Fibroblast of mammary gland (primary cell): Measurements from ENCODE around the gene HS3ST2.

Experiments
- DNase-seq: peaks from one replicate; pipeline ENCODE4 v3.0.0-alpha.2; 2010; ENCODE audit warnings: low read depth
- H3K4me3 ChIP-seq: 2 replicates; pipeline ENCODE4 v1.5.1; 2011; ENCODE audit warnings: low read depth, mild to moderate bottlenecking, low read length, moderate library complexity; ENCODE audit not compliant: control insufficient read depth
- CTCF ChIP-seq: conservative IDR thresholded peaks from 2 replicates; pipeline ENCODE4 v1.5.1; 2011; ENCODE audit warnings: low read depth, low read length, inconsistent platforms; ENCODE audit not compliant: control insufficient read depth, insufficient read depth

Gene HS3ST2

GRCh38 chr16:22955461-22956070 lies 141.6 kb downstream of the HS3ST2 start:
- DNase-seq, result no peak
- H3K4me3 ChIP-seq, result no peak overlapping the region
- no peak for TF ChIP-seq CTCF

GRCh38 chr16:22961206-22961605 lies 147.2 kb downstream of the HS3ST2 start:
- H3K4me3 ChIP-seq, result no peak overlapping the region

DNA sequence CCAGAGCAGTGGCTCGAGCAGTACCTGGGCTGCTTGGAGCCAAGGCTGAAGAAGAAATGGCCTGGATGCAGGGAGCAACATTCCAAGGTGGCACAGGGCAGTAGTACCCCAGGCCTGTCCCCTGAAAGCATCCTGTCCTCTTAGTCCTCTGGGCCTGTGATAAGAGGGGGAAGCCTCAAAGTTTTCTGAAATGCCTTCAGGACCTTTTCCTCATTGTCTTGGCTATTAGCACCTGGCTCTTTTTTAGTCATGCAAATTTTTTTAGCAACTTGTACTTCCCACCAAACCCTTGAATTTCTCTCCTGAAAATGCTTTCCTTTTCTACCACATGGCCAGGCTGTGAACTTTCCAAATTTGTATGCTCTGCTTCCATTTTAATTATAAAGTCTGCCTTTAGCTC lies 148.9 kb downstream of the HS3ST2 start:
- no peak for TF ChIP-seq CTCF
- no peak overlapping the region for H3K4me3 ChIP-seq
- DNase-seq, result no peak

More at GRCh38 chr16:22961206-22961605, 147.2 kb downstream of the HS3ST2 start:
- no peak for TF ChIP-seq CTCF
- no peak for DNase-seq
